Mesodermal cell (in vitro differentiated cells): ENCODE measurements around the gene TRMT10B. TPM values are rescaled to one million over a fixed set of nuclear protein-coding genes. Genes with fewer than 3 reads are reported as not detected.

Source experiments
- H3K27ac ChIP-seq: 2 replicates; pipeline ENCODE4 v1.7.0; 2013; ENCODE audit warnings: mild to moderate bottlenecking, low read depth, low read length, moderate library complexity; ENCODE audit not compliant: severe bottlenecking
- H3K36me3 ChIP-seq: 2 replicates; pipeline ENCODE4 v1.7.1; 2013; ENCODE audit warnings: mild to moderate bottlenecking, low read length, moderate library complexity; ENCODE audit not compliant: control insufficient read depth, insufficient read depth
- H3K4me1 ChIP-seq: one replicate; pipeline ENCODE4 v1.7.1; 2013; ENCODE audit warnings: mild to moderate bottlenecking, low read length; ENCODE audit not compliant: insufficient read depth, control insufficient read depth, poor library complexity, severe bottlenecking
- H3K4me3 ChIP-seq: 2 replicates; pipeline ENCODE4 v1.7.0; 2013; ENCODE audit warnings: low read length, control low read depth, mild to moderate bottlenecking; ENCODE audit not compliant: insufficient read depth, poor library complexity, severe bottlenecking; ENCODE audit errors: extremely low read depth
- H3K9me3 ChIP-seq: 2 replicates; pipeline ENCODE4 v1.7.1; 2013; ENCODE audit warnings: mild to moderate bottlenecking, low read length, moderate library complexity; ENCODE audit not compliant: control insufficient read depth
- WGBS, 2 experiments: methylation state at CpG; one replicate each; pipeline ENCODE4 v1.1.5; 2013; ENCODE audit warnings: missing lambda C conversion rate in 2 of 2; ENCODE audit not compliant: insufficient coverage in 2 of 2; 5-methylcytosine and 5-hydroxymethylcytosine counted together
- polyA plus RNA-seq, 2 experiments: library from polyadenylated mRNA; stranded (reverse); fragments of 50-300 nt; gene quantifications; one replicate each; pipeline ENCODE4 v1.2.3, GENCODE V29; 2013

The TRMT10B gene, protein sequence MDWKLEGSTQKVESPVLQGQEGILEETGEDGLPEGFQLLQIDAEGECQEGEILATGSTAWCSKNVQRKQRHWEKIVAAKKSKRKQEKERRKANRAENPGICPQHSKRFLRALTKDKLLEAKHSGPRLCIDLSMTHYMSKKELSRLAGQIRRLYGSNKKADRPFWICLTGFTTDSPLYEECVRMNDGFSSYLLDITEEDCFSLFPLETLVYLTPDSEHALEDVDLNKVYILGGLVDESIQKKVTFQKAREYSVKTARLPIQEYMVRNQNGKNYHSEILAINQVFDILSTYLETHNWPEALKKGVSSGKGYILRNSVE
- 6.3 TPM for polyA plus RNA-seq (2013, experiment 1 of 2)
- 5.1 TPM for polyA plus RNA-seq (2013, experiment 2 of 2)

- no peak within 1 kb of the TSS for H3K27ac ChIP-seq
- H3K4me3 ChIP-seq: peak within 1 kb of the TSS; percentile 70
- WGBS, 2 experiments: 7 to 10% methylated on average over 18 to 22 of the region's 40 CpGs
- no peaks in the 10 kb centered on the region for H3K36me3 ChIP-seq
- H3K4me1 ChIP-seq: peaks cover 5% of the 10 kb centered on the region
- H3K9me3 ChIP-seq: peaks cover 4% of the 10 kb centered on the region
Measured at GRCh38 chr9:37753489-37754190, at the start of gene TRMT10B. Gene TRMT10B (plus strand): TSS chr9:37753805. CDS start chr9:37761932, 8,127 bp downstream.

DNA sequence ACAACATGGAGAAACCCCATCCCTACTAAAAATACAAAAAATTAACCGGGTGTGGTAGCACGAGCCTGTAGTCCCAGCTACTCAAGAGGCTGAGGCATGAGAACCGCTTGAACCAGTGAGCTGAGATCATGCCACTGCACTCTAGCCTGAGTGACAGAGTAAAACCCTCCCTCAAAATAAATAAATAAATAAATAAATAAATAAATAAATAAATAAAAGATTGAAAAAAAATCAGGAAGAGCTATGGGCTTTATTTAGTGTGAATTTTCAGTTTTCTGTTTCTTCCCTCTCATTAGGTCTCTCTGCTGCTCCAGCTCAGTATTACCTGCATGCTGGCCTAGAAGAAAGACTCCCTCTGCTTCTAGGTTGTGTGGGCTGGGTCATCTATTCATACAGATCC, 47.8 kb upstream of the TRMT10B start:
- Histone ChIP-seq H3K9me3 (no peaks in the 10 kb centered on the region), H3K4me3 (no peak overlapping the region), H3K27ac (no peak overlapping the region), H3K4me1 (no peaks in the 10 kb centered on the region), H3K36me3 (no peaks in the 10 kb centered on the region)
- whole genome bisulfite sequencing, 2 experiments: 90% methylated on average over 2 of the region's 3 CpGs; no CpG with 5 or more reads in 1 of the 2 experiments

- Histone ChIP-seq H3K9me3 (no peaks in the 10 kb centered on the region), H3K4me3 (no peak overlapping the region), H3K36me3 (no peaks in the 10 kb centered on the region), H3K27ac (no peak overlapping the region), H3K4me1 (no peaks in the 10 kb centered on the region)
- WGBS, 2 experiments: 100% methylated on average over 1 of the region's 3 CpGs; no CpG with 5 or more reads in 1 of the 2 experiments
Measured at GRCh38 chr9:37706290-37706689, 47.3 kb upstream of the TRMT10B start.

DNA sequence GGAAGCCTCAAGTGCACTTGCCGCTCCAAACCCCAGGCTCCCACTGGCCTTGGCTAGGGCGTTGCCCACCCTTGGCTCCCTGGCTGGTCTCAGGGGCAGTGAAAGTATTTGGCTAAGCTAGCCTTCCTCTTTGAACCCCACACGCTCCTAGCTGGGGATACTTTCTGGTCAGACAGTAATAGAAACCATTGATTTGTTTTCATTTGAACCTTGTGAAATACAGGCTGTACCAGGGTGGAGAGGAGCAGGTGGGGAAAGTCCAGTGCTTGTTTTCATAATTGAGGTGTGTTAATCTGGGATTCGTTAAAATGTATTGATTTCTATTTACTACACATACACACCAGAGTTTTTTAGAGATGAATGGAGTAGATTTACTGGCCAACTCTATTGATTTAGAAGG, 45.9 kb upstream of the TRMT10B start:
- no peaks in the 10 kb centered on the region for H3K9me3 ChIP-seq
- H3K36me3 ChIP-seq: no peaks in the 10 kb centered on the region
- no peak overlapping the region for H3K4me3 ChIP-seq
- H3K27ac ChIP-seq: no peak overlapping the region
- H3K4me1 ChIP-seq: no peaks in the 10 kb centered on the region
- 75 to 100% methylated on average over 1 to 2 of the region's 4 CpGs for WGBS, 2 experiments

DNA sequence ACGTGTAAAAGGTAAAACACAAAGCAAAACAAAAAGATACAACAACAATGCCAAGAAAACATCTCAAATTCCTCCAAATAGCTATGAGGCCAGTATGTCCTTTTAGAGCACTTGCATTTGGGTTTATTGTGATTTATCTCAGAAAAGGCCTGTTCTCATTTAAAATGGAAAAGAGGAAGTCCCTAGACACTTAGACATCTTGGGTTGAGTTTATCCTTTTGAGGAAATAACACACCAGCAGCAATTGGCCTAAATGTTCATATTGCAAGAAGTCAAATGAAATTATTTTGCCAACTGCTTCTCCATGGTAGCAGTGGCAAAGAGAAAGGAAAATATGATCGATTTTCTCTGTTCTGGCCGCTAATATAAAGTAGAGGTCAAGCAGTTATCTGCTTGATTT, 43.6 kb upstream of the TRMT10B start:
- no peaks in the 10 kb centered on the region for H3K9me3 ChIP-seq
- 86% methylated on average over 2 of the region's 3 CpGs; no CpG with 5 or more reads in 1 of the 2 experiments for WGBS, 2 experiments

DNA sequence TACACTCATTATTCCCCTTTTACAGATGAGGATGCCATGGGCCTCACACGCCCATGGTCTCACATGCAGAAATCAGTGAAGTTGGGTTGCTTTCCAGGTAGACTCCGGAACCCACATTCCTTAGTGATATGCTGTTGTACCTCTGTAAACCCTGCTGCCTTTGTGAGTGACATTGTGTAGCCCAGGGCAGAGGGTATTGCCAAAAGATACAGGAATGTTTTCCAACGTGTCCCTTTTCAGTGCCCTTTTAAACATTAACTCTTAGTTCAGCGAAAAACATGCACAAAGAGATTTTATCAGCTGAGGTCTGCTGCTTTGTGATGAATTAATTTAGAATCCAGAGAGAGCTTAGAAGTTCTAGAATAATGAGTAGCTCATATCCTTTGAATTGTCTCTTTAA, 38.3 kb upstream of the TRMT10B start:
- Histone ChIP-seq H3K4me1 (no peaks in the 10 kb centered on the region), H3K36me3 (no peaks in the 10 kb centered on the region), H3K4me3 (no peak overlapping the region), H3K9me3 (no peaks in the 10 kb centered on the region), H3K27ac (no peak overlapping the region)
- 92 to 96% methylated on average over 2 to 3 of the region's 4 CpGs for WGBS, 2 experiments

More for the DNA sequence above, 43.6 kb upstream of the TRMT10B start:
- Histone ChIP-seq H3K4me1 (no peaks in the 10 kb centered on the region), H3K4me3 (no peak overlapping the region), H3K27ac (no peak overlapping the region), H3K36me3 (no peaks in the 10 kb centered on the region)

DNA sequence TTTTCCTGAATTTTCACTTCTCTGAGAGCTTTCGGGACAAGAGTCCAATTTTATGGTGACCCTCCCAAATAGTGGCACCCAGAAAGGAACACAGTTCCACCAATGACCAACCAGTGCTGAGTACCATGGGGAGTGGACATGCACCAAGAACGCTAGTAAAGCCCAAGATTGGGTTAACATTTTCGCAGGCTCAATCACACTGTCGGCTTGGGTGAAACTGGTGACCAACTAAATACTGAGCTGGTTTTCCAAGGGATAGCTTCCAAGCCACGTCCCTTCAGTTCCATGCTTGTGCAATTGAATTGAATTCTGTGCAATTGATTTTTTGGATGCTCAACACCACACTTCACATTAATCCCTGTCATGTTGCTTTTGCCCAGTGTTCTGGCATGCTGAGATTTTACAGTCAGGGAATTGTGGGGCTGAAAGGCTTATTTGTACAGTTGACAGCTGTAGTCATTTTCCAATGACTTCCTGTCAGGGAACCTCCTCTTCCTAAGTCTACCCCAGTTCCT, 37.6 kb upstream of the TRMT10B start:
- H3K4me3 ChIP-seq: no peak overlapping the region
- H3K9me3 ChIP-seq: no peaks in the 10 kb centered on the region
- no peaks in the 10 kb centered on the region for H3K4me1 ChIP-seq
- H3K27ac ChIP-seq: no peak overlapping the region
- H3K36me3 ChIP-seq: no peaks in the 10 kb centered on the region
- 93% methylated on average over 4 to 5 of the region's 5 CpGs for whole genome bisulfite sequencing, 2 experiments

GRCh38 chr9:37719526-37719925, 34.1 kb upstream of the TRMT10B start:
- H3K36me3 ChIP-seq: no peaks in the 10 kb centered on the region
- 100% methylated on average over 1 of the region's 2 CpGs; no CpG with 5 or more reads in 1 of the 2 experiments for WGBS, 2 experiments
- H3K27ac ChIP-seq: no peak overlapping the region
- no peaks in the 10 kb centered on the region for H3K9me3 ChIP-seq
- no peaks in the 10 kb centered on the region for H3K4me1 ChIP-seq
- H3K4me3 ChIP-seq: no peak overlapping the region

GRCh38 chr9:37727013-37727412, 26.6 kb upstream of the TRMT10B start:
- Histone ChIP-seq H3K27ac (no peak overlapping the region), H3K4me1 (no peaks in the 10 kb centered on the region), H3K9me3 (no peaks in the 10 kb centered on the region), H3K4me3 (no peak overlapping the region), H3K36me3 (no peaks in the 10 kb centered on the region)
- WGBS, 2 experiments: 91 to 92% methylated on average over 5 of the region's 5 CpGs

GRCh38 chr9:37729499-37729898, 24.1 kb upstream of the TRMT10B start:
- H3K4me3 ChIP-seq: no peak overlapping the region
- 82 to 85% methylated on average over 8 to 9 of the region's 9 CpGs for WGBS, 2 experiments
- H3K27ac ChIP-seq: no peak overlapping the region
- H3K9me3 ChIP-seq: no peaks in the 10 kb centered on the region
- no peaks in the 10 kb centered on the region for H3K36me3 ChIP-seq
- no peaks in the 10 kb centered on the region for H3K4me1 ChIP-seq
